BLaER1 treated with 17β-estradiol and CSF1 and Interleukin-3, amounts not matched to agents 10 nM and 100 nM (cell line): Measurements from ENCODE around the gene FNDC3B.

Source experiments
- H3K27ac ChIP-seq, 11 experiments: shearing (Covaris generic); formaldehyde crosslinking; 2 replicates each; pipeline ENCODE4 v1.8.1; 2022
- H3K27me3 ChIP-seq, 11 experiments: shearing (Covaris generic); formaldehyde crosslinking; 2 replicates each; pipeline ENCODE4 v1.8.1; 2022
- H3K36me3 ChIP-seq, 11 experiments: shearing (Covaris generic); formaldehyde crosslinking; 2 replicates each; pipeline ENCODE4 v1.8.1; 2022
- H3K4me1 ChIP-seq, 10 experiments: shearing (Covaris generic); formaldehyde crosslinking; 2 replicates each; pipeline ENCODE4 v1.8.1; 2022
- H3K4me2 ChIP-seq, 11 experiments: shearing (Covaris generic); formaldehyde crosslinking; 2 replicates each; pipeline ENCODE4 v1.8.1; 2022
- H3K4me3 ChIP-seq, 10 experiments: shearing (Covaris generic); formaldehyde crosslinking; 2 replicates each; pipeline ENCODE4 v1.8.1; 2022
- H3K9ac ChIP-seq, 11 experiments: shearing (Covaris generic); formaldehyde crosslinking; 2 replicates each; pipeline ENCODE4 v1.8.1; 2022
- H3K9me3 ChIP-seq, 11 experiments: shearing (Covaris generic); formaldehyde crosslinking; replicated peaks in 1 of 11; 2 replicates each; pipeline ENCODE4 v1.8.1; 2022
- H4K20me1 ChIP-seq, 11 experiments: shearing (Covaris generic); formaldehyde crosslinking; 2 replicates each; pipeline ENCODE4 v1.8.1; 2022
- Cebpa-rat ChIP-seq, 11 experiments: shearing (Covaris generic); IDR thresholded peaks; 2 replicates each; pipeline ENCODE4 v1.8.1; 2022

Gene FNDC3B

DNA sequence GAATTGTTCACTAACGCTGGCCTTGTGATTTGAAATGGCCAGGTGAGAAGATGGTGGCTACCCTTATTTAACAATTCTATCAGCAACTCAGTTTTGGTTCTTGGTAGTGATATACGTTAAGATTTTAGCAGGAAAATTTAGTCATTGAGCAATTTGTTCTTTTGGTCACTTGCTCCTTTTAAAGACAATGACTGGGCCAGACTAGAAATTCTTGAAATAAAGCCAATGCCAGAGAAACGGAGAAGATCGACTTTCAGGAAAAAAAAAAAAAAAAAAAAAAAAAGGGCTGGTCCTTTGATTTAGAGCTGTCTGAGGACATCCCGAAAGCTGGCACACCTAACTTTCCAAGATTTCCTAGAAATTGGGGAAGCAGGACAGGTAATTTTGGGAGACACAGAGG is 178.5 kb downstream of the FNDC3B start:
- H3K36me3 ChIP-seq: peaks cover 0 to 14% (median 3%) of the 10 kb centered on the region in 11 experiments; a peak in 7 of 22 replicates
- H4K20me1 ChIP-seq: peaks cover 0 to 93% (median 24%) of the 10 kb centered on the region in 11 experiments; a peak in 13 of 22 replicates
- no peak overlapping the region for H3K27ac ChIP-seq
- peaks cover 0 to 43% (median 0%) of the 10 kb centered on the region in 10 experiments; a peak in 6 of 20 replicates for H3K4me1 ChIP-seq
- no peaks in the 10 kb centered on the region for H3K9me3 ChIP-seq
- H3K9ac ChIP-seq: no peak overlapping the region
- no peaks in the 10 kb centered on the region for H3K27me3 ChIP-seq
- H3K4me2 ChIP-seq: no peak overlapping the region
- TF ChIP-seq Cebpa-rat (IDR thresholded peaks at IDR 0.05): no peak
- no peak overlapping the region for H3K4me3 ChIP-seq

GRCh38 chr3:172218350-172219323 is 179.3 kb downstream of the FNDC3B start:
- H3K27me3 ChIP-seq: no peaks in the 10 kb centered on the region
- peaks cover 0 to 43% (median 0%) of the 10 kb centered on the region in 10 experiments; a peak in 6 of 20 replicates for H3K4me1 ChIP-seq
- H4K20me1 ChIP-seq: peaks cover 0 to 93% (median 25%) of the 10 kb centered on the region in 11 experiments; a peak in 13 of 22 replicates
- no peak overlapping the region for H3K27ac ChIP-seq
- no peak for TF ChIP-seq Cebpa-rat (IDR thresholded peaks at IDR 0.05)
- peak overlapping the region in 2 of 11 experiments; percentile 10 to 55; a peak in 2 of 22 replicates for H3K4me2 ChIP-seq
- H3K4me3 ChIP-seq: no peak overlapping the region
- H3K9ac ChIP-seq: no peak overlapping the region
- H3K36me3 ChIP-seq: peaks cover 0 to 14% (median 3%) of the 10 kb centered on the region in 11 experiments; a peak in 5 of 22 replicates
- H3K9me3 ChIP-seq: no peaks in the 10 kb centered on the region

- TF ChIP-seq Cebpa-rat (IDR thresholded peaks at IDR 0.05): no peak
- H4K20me1 ChIP-seq: peaks cover 0 to 93% (median 25%) of the 10 kb centered on the region in 11 experiments; a peak in 13 of 22 replicates
- no peaks in the 10 kb centered on the region for H3K27me3 ChIP-seq
- H3K4me2 ChIP-seq: peak overlapping the region in 3 of 11 experiments; percentile 3 to 55 (median 45); a peak in 4 of 22 replicates
- H3K9ac ChIP-seq: no peak overlapping the region
- H3K9me3 ChIP-seq: no peaks in the 10 kb centered on the region
- H3K4me3 ChIP-seq: no peak overlapping the region
- no peak overlapping the region for H3K27ac ChIP-seq
- H3K4me1 ChIP-seq: peaks cover 0 to 47% (median 0%) of the 10 kb centered on the region in 10 experiments; a peak in 6 of 20 replicates
- peaks cover 0 to 19% (median 3%) of the 10 kb centered on the region in 11 experiments; a peak in 6 of 22 replicates for H3K36me3 ChIP-seq
Observed at GRCh38 chr3:172219750-172220149, 180.4 kb downstream of the FNDC3B start.

DNA sequence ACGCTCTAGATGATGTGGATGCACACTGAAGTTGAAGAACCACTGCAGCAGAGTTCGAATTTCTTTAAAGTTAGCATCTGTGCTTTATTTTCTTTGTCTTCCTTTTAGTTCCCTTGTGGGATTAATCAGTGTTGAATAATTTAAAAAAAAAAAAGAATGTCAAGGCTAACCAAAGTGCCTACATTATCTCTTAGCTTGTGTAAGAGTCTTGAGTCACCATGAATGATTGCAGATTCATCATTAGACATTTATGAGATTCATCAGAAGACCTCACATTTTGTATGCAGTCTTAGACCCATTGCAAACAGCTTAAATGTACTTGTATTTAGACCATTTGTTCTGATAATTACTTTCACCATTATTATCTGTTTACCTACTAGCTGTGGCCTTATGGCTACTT is 182.2 kb downstream of the FNDC3B start:
- peaks cover 0 to 47% (median 0%) of the 10 kb centered on the region in 10 experiments; a peak in 6 of 20 replicates for H3K4me1 ChIP-seq
- H4K20me1 ChIP-seq: peaks cover 0 to 83% (median 25%) of the 10 kb centered on the region in 11 experiments; a peak in 13 of 22 replicates
- H3K9me3 ChIP-seq: no peaks in the 10 kb centered on the region; a peak in 1 of 22 replicates
- H3K36me3 ChIP-seq: peaks cover 0 to 18% (median 4%) of the 10 kb centered on the region in 11 experiments; a peak in 13 of 22 replicates
- H3K9ac ChIP-seq: no peak overlapping the region
- H3K27me3 ChIP-seq: no peaks in the 10 kb centered on the region
- H3K27ac ChIP-seq: no peak overlapping the region
- no peak for TF ChIP-seq Cebpa-rat (IDR thresholded peaks at IDR 0.05)
- H3K4me2 ChIP-seq: 0 out of 22 replicates have a peak overlapping the region, but pooled peaks of 1 of the 11 experiments have one; percentile 0
- H3K4me3 ChIP-seq: no peak overlapping the region

DNA sequence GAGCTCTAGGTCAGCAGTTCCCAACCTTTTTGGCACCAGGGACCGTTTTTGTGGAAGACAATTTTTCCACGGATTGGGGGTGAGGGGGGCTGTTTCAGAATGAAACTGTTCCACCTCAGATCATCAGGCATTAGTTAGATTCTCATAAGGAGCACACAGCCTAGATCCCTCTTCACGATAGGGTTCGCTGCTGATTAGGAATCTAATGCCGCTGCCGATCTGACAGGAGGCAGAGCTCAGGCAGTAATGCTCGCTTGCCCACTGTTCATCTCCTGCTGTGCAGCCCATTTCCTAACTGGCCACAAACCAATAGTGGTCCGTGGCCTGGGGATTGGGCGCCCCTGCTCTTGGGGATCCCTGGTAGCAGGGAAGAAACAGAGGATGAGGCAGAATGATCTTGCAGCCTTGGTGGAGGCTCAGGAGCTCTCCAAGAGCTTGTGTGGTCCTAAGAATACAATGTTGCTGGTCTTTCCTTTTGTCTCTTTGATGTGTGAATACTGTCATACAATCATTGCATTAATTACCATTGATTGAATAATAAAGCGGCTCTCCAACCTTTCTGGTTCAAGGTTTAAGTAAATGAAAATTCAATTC is 183.2 kb downstream of the FNDC3B start:
- no peaks in the 10 kb centered on the region; a peak in 1 of 22 replicates for H3K9me3 ChIP-seq
- 0 out of 22 replicates have a peak overlapping the region, but pooled peaks of 1 of the 11 experiments have one; percentile 8 for H3K4me2 ChIP-seq
- peaks cover 0 to 87% (median 24%) of the 10 kb centered on the region in 11 experiments; a peak in 13 of 22 replicates for H4K20me1 ChIP-seq
- H3K9ac ChIP-seq: no peak overlapping the region
- TF ChIP-seq Cebpa-rat (IDR thresholded peaks at IDR 0.05): no peak
- H3K4me1 ChIP-seq: peaks cover 0 to 47% (median 0%) of the 10 kb centered on the region in 10 experiments; a peak in 6 of 20 replicates
- peaks cover 7 to 29% (median 15%) of the 10 kb centered on the region in 11 experiments; a peak in 18 of 22 replicates for H3K36me3 ChIP-seq
- no peak overlapping the region for H3K27ac ChIP-seq
- H3K27me3 ChIP-seq: no peaks in the 10 kb centered on the region
- no peak overlapping the region for H3K4me3 ChIP-seq

GRCh38 chr3:172223870-172224269 is 184.5 kb downstream of the FNDC3B start:
- Histone ChIP-seq H3K9me3 (no peaks in the 10 kb centered on the region; a peak in 1 of 22 replicates), H3K4me1 (peaks cover 0 to 42% (median under 1%) of the 10 kb centered on the region in 10 experiments; a peak in 10 of 20 replicates), H3K27me3 (no peaks in the 10 kb centered on the region), H3K4me3 (no peak overlapping the region), H4K20me1 (peaks cover 0 to 75% (median 20%) of the 10 kb centered on the region in 11 experiments; a peak in 13 of 22 replicates), H3K9ac (no peak overlapping the region), H3K27ac (no peak overlapping the region), H3K4me2 (peak overlapping the region in 1 of 11 experiments; percentile 11; a peak in 1 of 22 replicates), H3K36me3 (peaks cover 7 to 42% (median 28%) of the 10 kb centered on the region in 11 experiments; a peak in 20 of 22 replicates)
- TF ChIP-seq Cebpa-rat (IDR thresholded peaks at IDR 0.05): no peak

- Histone ChIP-seq H3K27me3 (no peaks in the 10 kb centered on the region), H3K4me2 (no peak overlapping the region), H3K4me1 (peaks cover 0 to 34% (median 6%) of the 10 kb centered on the region in 10 experiments; a peak in 12 of 20 replicates), H3K4me3 (no peak overlapping the region), H3K9ac (no peak overlapping the region), H3K27ac (no peak overlapping the region), H3K36me3 (peaks cover 12 to 50% (median 35%) of the 10 kb centered on the region in 11 experiments; a peak in 21 of 22 replicates), H4K20me1 (peaks cover 0 to 67% (median 12%) of the 10 kb centered on the region in 11 experiments; a peak in 11 of 22 replicates), H3K9me3 (no peaks in the 10 kb centered on the region; a peak in 1 of 22 replicates)
- TF ChIP-seq Cebpa-rat (IDR thresholded peaks at IDR 0.05): no peak
Observed at GRCh38 chr3:172224560-172225214, 185.3 kb downstream of the FNDC3B start.

GRCh38 chr3:172225215-172225707 is 185.9 kb downstream of the FNDC3B start:
- H4K20me1 ChIP-seq: peaks cover 0 to 61% (median 12%) of the 10 kb centered on the region in 11 experiments; a peak in 10 of 22 replicates
- no peak overlapping the region for H3K4me2 ChIP-seq
- peaks cover 12 to 55% (median 35%) of the 10 kb centered on the region in 11 experiments; a peak in 21 of 22 replicates for H3K36me3 ChIP-seq
- no peak for TF ChIP-seq Cebpa-rat (IDR thresholded peaks at IDR 0.05)
- no peak overlapping the region for H3K4me3 ChIP-seq
- peaks cover 0 to 28% (median 6%) of the 10 kb centered on the region in 10 experiments; a peak in 12 of 20 replicates for H3K4me1 ChIP-seq
- H3K9me3 ChIP-seq: no peaks in the 10 kb centered on the region; a peak in 1 of 22 replicates
- no peak overlapping the region for H3K27ac ChIP-seq
- H3K27me3 ChIP-seq: no peaks in the 10 kb centered on the region
- no peak overlapping the region for H3K9ac ChIP-seq
